ENCODE measurements around the gene ZBTB11.

DNA sequence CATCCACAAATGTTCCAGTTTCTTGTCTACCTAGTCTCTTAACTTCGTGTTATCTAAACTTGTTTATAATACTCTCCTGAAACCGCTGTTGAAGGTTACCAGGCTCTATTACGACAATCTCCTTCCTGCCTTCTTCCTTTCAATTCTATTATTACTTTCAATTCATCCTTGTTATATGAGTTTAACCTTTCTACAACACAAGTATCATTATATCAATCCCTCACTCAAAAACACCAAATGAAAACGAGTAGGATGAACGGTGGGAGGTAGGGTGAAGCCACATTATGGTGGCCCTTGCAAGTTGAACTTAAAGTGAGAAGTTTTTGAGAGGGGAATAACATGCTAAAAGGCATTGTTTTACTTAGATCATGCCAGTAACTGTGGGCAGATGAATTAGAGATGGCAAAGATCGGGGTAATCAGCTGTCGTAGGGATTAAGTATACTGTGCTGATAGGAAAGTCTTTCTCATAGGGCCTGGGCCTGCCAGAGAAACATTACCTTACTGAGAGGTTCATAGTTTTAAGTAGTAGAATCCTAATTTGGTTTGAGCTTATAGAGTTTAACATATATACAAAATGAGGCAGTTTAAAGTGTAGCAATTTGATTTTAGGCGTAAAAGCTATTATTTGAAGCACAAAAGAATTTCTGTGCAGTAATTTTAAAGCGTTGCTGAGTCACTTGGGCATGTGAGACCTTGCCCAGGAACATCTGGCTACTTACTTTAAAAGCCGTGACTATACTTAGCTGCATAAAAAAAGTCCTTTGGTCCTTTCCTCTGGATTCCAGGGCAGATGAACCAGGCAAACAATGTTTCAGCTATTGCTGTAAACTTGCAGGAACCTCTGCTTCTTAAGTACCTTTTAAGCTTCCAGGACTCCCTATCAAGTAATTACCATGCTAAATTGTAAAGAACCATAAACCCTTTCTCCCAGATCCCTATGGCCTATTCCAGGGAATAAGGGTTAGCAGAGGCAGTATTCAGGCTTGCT is 44.2 kb upstream of the ZBTB11 start:
- no peak for TF ChIP-seq POLR2A (IDR thresholded peaks at IDR 0.05; ENCODE audit: low read depth, low read length)
- TF ChIP-seq CTCF (IDR thresholded peaks at IDR 0.05; ENCODE audit: extremely low read depth in 1 of 2, insufficient read depth in 1 of 2, low read depth in 1 of 2, low read length in 2 of 2): no peak
- no peak for TF ChIP-seq MAX (IDR thresholded peaks at IDR 0.05; ENCODE audit: insufficient read depth, insufficient read length)
- no peak for TF ChIP-seq POLR2AphosphoS5 (IDR thresholded peaks at IDR 0.05; ENCODE audit: insufficient read depth, low read depth, low read length)

Data from endothelial cell of umbilical vein (primary cell).